Kidney epithelial cell (primary cell): ENCODE results near the gene TELO2. TPM values are rescaled to one million over a fixed set of nuclear protein-coding genes. Genes with fewer than 3 reads are reported as not detected.

Experiments used
- DNase-seq: peaks from one replicate; pipeline ENCODE4 v3.0.0-alpha.2; 2010; ENCODE audit warnings: low read depth
- H3K27me3 ChIP-seq: 2 replicates; pipeline ENCODE4 v1.6.0; 2011; ENCODE audit warnings: low read length; ENCODE audit not compliant: control insufficient read depth, insufficient read depth
- H3K36me3 ChIP-seq: 2 replicates; pipeline ENCODE4 v1.5.1; 2011; ENCODE audit warnings: low read length; ENCODE audit not compliant: control insufficient read depth, insufficient read depth
- H3K4me3 ChIP-seq: 2 replicates; pipeline ENCODE4 v1.5.1; 2011; ENCODE audit warnings: low read depth, mild to moderate bottlenecking, control low read depth, low read length
- total RNA-seq: library from RNA; depleted of rRNA; stranded (reverse); fragments of >200 nt; gene quantifications from 2 replicates; pipeline ENCODE4 v1.2.3, GENCODE V29; 2015
- TF ChIP-seq, protein P1 (sequence below): IDR thresholded peaks from 2 replicates; pipeline ENCODE4 v1.5.1; 2011; ENCODE audit warnings: mild to moderate bottlenecking, moderate library complexity, low read length, control low read depth, inconsistent platforms; ENCODE audit not compliant: insufficient read depth, poor library complexity, severe bottlenecking

The TELO2 gene
- total RNA-seq, 1 donor from 2014 or later = 23.1 TPM

- DNase-seq = no peak
- H3K4me3 ChIP-seq = no peak overlapping the region
- no peaks in the 10 kb centered on the region for H3K36me3 ChIP-seq
- TF ChIP-seq, protein P1, sequence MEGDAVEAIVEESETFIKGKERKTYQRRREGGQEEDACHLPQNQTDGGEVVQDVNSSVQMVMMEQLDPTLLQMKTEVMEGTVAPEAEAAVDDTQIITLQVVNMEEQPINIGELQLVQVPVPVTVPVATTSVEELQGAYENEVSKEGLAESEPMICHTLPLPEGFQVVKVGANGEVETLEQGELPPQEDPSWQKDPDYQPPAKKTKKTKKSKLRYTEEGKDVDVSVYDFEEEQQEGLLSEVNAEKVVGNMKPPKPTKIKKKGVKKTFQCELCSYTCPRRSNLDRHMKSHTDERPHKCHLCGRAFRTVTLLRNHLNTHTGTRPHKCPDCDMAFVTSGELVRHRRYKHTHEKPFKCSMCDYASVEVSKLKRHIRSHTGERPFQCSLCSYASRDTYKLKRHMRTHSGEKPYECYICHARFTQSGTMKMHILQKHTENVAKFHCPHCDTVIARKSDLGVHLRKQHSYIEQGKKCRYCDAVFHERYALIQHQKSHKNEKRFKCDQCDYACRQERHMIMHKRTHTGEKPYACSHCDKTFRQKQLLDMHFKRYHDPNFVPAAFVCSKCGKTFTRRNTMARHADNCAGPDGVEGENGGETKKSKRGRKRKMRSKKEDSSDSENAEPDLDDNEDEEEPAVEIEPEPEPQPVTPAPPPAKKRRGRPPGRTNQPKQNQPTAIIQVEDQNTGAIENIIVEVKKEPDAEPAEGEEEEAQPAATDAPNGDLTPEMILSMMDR = no peak
- no peaks in the 10 kb centered on the region for H3K27me3 ChIP-seq
Measured at GRCh38 chr16:1460602-1461138, 32.5 kb upstream of the TELO2 start.

GRCh38 chr16:1461146-1461545, 32.0 kb upstream of the TELO2 start:
- no peaks in the 10 kb centered on the region for H3K36me3 ChIP-seq
- DNase-seq = no peak
- H3K4me3 ChIP-seq = no peak overlapping the region
- no peaks in the 10 kb centered on the region for H3K27me3 ChIP-seq
- TF ChIP-seq, protein P1 = no peak

DNA sequence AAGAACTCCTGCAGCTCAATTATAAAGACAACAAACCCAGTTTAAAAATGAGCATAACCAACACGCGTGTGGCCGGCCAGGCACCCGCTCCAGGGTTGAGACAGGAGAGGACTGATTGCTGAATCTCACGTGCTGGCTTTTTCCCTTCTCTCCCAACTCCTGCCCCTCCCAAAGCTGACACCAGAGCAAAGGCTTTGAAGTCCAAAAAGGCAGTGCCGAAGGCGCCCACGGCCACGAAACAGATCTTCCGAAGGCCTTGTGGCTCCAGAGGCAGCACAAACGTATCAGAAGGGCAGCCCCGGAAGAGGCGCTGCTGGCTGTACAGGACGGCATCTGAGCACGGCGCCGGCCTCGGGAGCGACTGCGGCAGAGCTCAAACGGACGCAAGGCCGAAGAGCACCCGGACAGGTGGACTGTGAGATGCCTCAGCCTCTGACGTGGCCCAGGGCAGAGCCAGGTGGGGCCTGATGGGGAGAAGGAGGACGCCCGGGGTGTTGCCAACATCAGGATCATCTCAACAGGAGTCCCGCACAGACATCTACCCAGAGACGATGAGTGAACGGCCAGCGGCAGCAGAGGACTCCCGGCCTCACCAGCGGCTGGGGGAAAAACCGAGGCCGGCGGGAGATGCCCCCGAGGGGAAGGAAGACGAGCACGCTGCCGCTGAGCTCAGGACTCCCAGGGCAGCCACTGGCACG, 28.8 kb upstream of the TELO2 start:
- Histone ChIP-seq H3K36me3 (no peaks in the 10 kb centered on the region), H3K27me3 (no peaks in the 10 kb centered on the region), H3K4me3 (no peak overlapping the region)
- TF ChIP-seq, protein P1 = no peak
- no peak for DNase-seq

DNA sequence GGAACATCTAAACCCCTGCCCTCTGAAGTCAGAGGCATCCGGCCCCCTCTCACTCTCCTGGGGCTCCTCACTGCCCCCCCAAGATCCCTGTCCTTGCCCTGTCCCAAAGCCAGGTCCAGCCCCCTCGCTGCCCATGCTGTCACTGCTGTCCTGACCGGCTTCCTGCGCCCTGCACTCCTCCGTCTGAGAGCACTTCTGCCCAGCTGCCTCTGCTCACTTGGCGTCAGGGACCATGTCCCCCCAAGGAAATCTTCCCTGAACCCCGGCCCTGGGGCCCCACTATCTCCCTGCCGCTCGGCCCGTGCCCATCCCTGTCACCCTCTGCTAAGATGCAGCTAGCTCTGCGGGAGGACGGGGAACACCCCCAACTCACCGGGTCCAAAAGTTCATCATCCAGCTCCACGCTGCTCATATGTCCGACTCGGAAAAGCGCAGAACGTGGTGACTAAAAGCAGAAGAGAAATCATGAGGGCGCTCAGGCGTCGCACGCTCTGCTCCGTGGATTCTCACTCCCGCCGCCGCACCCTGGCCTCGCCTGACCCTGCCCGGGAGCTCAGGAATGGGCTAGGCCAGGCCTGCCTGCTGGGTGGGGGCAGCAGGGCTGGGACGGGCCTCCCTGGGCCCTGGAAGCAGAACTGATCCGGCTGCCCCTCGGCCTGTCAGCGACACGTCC, 28.1 kb upstream of the TELO2 start:
- DNase-seq = no peak
- H3K36me3 ChIP-seq = no peaks in the 10 kb centered on the region
- no peaks in the 10 kb centered on the region for H3K27me3 ChIP-seq
- TF ChIP-seq, protein P1 = no peak
- H3K4me3 ChIP-seq = no peak overlapping the region

- H3K27me3 ChIP-seq = no peaks in the 10 kb centered on the region
- DNase-seq = no peak
- TF ChIP-seq, protein P1 = no peak
- H3K4me3 ChIP-seq = no peak overlapping the region
- H3K36me3 ChIP-seq = no peaks in the 10 kb centered on the region
Measured at GRCh38 chr16:1465567-1465915, 27.6 kb upstream of the TELO2 start.

DNA sequence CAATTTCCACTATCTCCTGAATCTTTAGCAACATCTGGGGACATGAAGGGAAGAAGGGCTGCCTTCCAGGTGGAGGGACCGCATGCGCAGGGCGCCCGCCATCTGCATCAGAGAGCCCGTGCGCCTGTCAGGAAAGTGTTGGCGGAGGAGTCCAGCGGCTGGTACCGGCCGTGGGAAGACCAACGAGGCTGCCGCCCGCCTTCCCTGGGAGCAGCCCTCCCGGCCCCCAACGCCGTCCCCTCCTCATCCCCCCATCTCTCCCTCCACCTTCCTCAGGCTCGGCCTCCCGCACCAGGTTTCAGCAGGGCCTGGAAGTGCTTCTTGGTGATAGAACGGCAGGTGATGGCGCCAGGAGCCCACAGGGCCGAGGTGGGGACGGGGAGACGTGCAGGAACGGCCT, 27.1 kb upstream of the TELO2 start:
- TF ChIP-seq, protein P1 = no peak
- no peaks in the 10 kb centered on the region for H3K36me3 ChIP-seq
- H3K4me3 ChIP-seq = no peak overlapping the region
- no peak for DNase-seq
- no peaks in the 10 kb centered on the region for H3K27me3 ChIP-seq
